BLaER1 (cell line): ENCODE data around the gene CHMP6.
A peak's percentile ranks its signal among the peaks of the same experiment; 100 is the strongest.

ENCODE experiments used
- H3K27ac ChIP-seq: shearing (Covaris generic); formaldehyde crosslinking; 2 replicates; pipeline ENCODE4 v1.8.1; 2022
- H3K27me3 ChIP-seq: shearing (Covaris generic); formaldehyde crosslinking; 2 replicates; pipeline ENCODE4 v1.8.1; 2022
- H3K36me3 ChIP-seq: shearing (Covaris generic); formaldehyde crosslinking; 2 replicates; pipeline ENCODE4 v1.8.1; 2022
- H3K4me1 ChIP-seq: shearing (Covaris generic); formaldehyde crosslinking; 2 replicates; pipeline ENCODE4 v1.8.1; 2022
- H3K4me2 ChIP-seq: shearing (Covaris generic); formaldehyde crosslinking; 2 replicates; pipeline ENCODE4 v1.8.1; 2022
- H3K4me3 ChIP-seq: shearing (Covaris generic); formaldehyde crosslinking; 2 replicates; pipeline ENCODE4 v1.8.1; 2022
- H3K9ac ChIP-seq: shearing (Covaris generic); formaldehyde crosslinking; 2 replicates; pipeline ENCODE4 v1.8.1; 2022
- H3K9me3 ChIP-seq: shearing (Covaris generic); formaldehyde crosslinking; 2 replicates; pipeline ENCODE4 v1.8.1; 2022
- H4K20me1 ChIP-seq: shearing (Covaris generic); formaldehyde crosslinking; 2 replicates; pipeline ENCODE4 v1.8.1; 2022
- Cebpa-rat ChIP-seq: shearing (Covaris generic); IDR thresholded peaks from 2 replicates; pipeline ENCODE4 v1.8.1; 2022

CHMP6 gene

GRCh38 chr17:80970762-80971703, 20.6 kb upstream of the CHMP6 start:
- no peaks in the 10 kb centered on the region; the same call in 1 of the 2 replicates for H3K36me3 ChIP-seq
- H3K9ac ChIP-seq = no peak overlapping the region
- H3K4me1 ChIP-seq = peaks cover 51% of the 10 kb centered on the region
- H3K27me3 ChIP-seq = peaks cover 14% of the 10 kb centered on the region; the same call in 1 of the 2 replicates
- H4K20me1 ChIP-seq = peaks cover 30% of the 10 kb centered on the region; the same call in 1 of the 2 replicates
- no peak for TF ChIP-seq Cebpa-rat
- peak overlapping the region; percentile 36; the same call in 1 of the 2 replicates for H3K4me3 ChIP-seq
- no peaks in the 10 kb centered on the region for H3K9me3 ChIP-seq
- H3K27ac ChIP-seq = no peak overlapping the region
- peak overlapping the region; percentile 83 for H3K4me2 ChIP-seq

- H3K4me2 ChIP-seq = peak overlapping the region; percentile 60
- peaks cover 51% of the 10 kb centered on the region for H3K4me1 ChIP-seq
- peaks cover 30% of the 10 kb centered on the region; the same call in 1 of the 2 replicates for H4K20me1 ChIP-seq
- no peak for TF ChIP-seq Cebpa-rat
- H3K36me3 ChIP-seq = no peaks in the 10 kb centered on the region
- peaks cover 14% of the 10 kb centered on the region; the same call in 1 of the 2 replicates for H3K27me3 ChIP-seq
- H3K27ac ChIP-seq = 0 out of 2 replicates have a peak overlapping the region, but pooled peaks have one; percentile 26
- no peaks in the 10 kb centered on the region for H3K9me3 ChIP-seq
- no peak overlapping the region for H3K4me3 ChIP-seq
- no peak overlapping the region for H3K9ac ChIP-seq
Observed at GRCh38 chr17:80971704-80972304, 19.8 kb upstream of the CHMP6 start.

GRCh38 chr17:80976701-80977100, 14.9 kb upstream of the CHMP6 start:
- Histone ChIP-seq H3K27ac (no peak overlapping the region), H3K4me1 (peaks cover 34% of the 10 kb centered on the region), H3K27me3 (peaks cover 16% of the 10 kb centered on the region), H4K20me1 (peaks cover 11% of the 10 kb centered on the region; the same call in 1 of the 2 replicates), H3K4me2 (no peak overlapping the region), H3K4me3 (no peak overlapping the region), H3K9ac (no peak overlapping the region), H3K9me3 (no peaks in the 10 kb centered on the region), H3K36me3 (no peaks in the 10 kb centered on the region)
- TF ChIP-seq Cebpa-rat = no peak

- Histone ChIP-seq H3K4me3 (no peak overlapping the region), H4K20me1 (peaks cover 11% of the 10 kb centered on the region; the same call in 1 of the 2 replicates), H3K36me3 (no peaks in the 10 kb centered on the region), H3K27me3 (peaks cover 16% of the 10 kb centered on the region), H3K27ac (no peak overlapping the region), H3K9ac (no peak overlapping the region), H3K4me2 (no peak overlapping the region), H3K4me1 (peaks cover 29% of the 10 kb centered on the region), H3K9me3 (no peaks in the 10 kb centered on the region)
- no peak for TF ChIP-seq Cebpa-rat
Observed at GRCh38 chr17:80977172-80977571, 14.5 kb upstream of the CHMP6 start.

GRCh38 chr17:80978499-80979497, 12.8 kb upstream of the CHMP6 start:
- H4K20me1 ChIP-seq = peaks cover 14% of the 10 kb centered on the region; the same call in 1 of the 2 replicates
- H3K9ac ChIP-seq = no peak overlapping the region
- peaks cover 25% of the 10 kb centered on the region for H3K27me3 ChIP-seq
- no peaks in the 10 kb centered on the region for H3K9me3 ChIP-seq
- H3K36me3 ChIP-seq = no peaks in the 10 kb centered on the region
- H3K4me1 ChIP-seq = peaks cover 21% of the 10 kb centered on the region
- no peak overlapping the region for H3K4me3 ChIP-seq
- no peak for TF ChIP-seq Cebpa-rat
- H3K27ac ChIP-seq = no peak overlapping the region
- peak overlapping the region; percentile 47 for H3K4me2 ChIP-seq

- no peaks in the 10 kb centered on the region for H3K9me3 ChIP-seq
- no peaks in the 10 kb centered on the region for H3K36me3 ChIP-seq
- H3K27ac ChIP-seq = no peak overlapping the region
- TF ChIP-seq Cebpa-rat = no peak
- peaks cover 35% of the 10 kb centered on the region for H3K27me3 ChIP-seq
- H4K20me1 ChIP-seq = peaks cover 14% of the 10 kb centered on the region; the same call in 1 of the 2 replicates
- H3K4me2 ChIP-seq = peak overlapping the region; percentile 47
- H3K9ac ChIP-seq = no peak overlapping the region
- no peak overlapping the region for H3K4me3 ChIP-seq
- peaks cover 21% of the 10 kb centered on the region for H3K4me1 ChIP-seq
Observed at GRCh38 chr17:80979547-80980378, 11.9 kb upstream of the CHMP6 start.

- Histone ChIP-seq H3K27ac (no peak overlapping the region), H3K4me2 (peak overlapping the region; percentile 62; the same call in 1 of the 2 replicates), H4K20me1 (peaks cover 14% of the 10 kb centered on the region; the same call in 1 of the 2 replicates), H3K27me3 (peaks cover 42% of the 10 kb centered on the region), H3K4me1 (peaks cover 21% of the 10 kb centered on the region), H3K4me3 (no peak overlapping the region), H3K9me3 (no peaks in the 10 kb centered on the region), H3K9ac (no peak overlapping the region), H3K36me3 (no peaks in the 10 kb centered on the region)
- TF ChIP-seq Cebpa-rat = no peak
Observed at GRCh38 chr17:80980397-80981061, 11.1 kb upstream of the CHMP6 start.
